Measurements from ENCODE around the gene SRRM5. TPM values are rescaled to one million over a fixed set of nuclear protein-coding genes. Genes with fewer than 3 reads are reported as not detected.

Gene SRRM5
- total and polyA plus RNA-seq, 2 of the 4 experiments (the other 2 are of a cell fraction), result 0.10 TPM; not detected in 1

DNA sequence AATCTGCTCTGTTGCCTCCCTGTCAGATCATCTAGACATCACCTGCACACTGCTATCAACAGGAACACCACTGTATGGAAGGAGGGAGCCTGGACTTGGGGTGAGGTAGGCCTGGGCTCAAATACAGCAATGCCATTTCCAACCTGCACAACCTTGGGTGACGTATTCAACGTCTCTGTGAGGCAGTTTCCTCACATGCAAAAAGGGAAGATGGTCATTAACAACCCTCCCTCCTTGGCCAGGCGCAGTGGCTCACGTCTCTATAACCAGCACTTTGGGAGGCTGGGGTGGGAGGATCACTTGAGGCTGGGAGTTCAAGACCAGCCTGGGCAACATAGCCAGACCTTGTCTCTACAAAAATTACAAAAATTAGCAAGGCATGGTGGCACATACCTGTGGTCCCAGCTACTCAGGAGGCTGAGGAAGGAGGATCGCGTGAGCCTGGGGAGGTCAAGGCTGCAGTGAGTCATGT lies 49.6 kb upstream of the SRRM5 start:
- Histone ChIP-seq H3K27ac (ENCODE audit: insufficient read depth, low read length) (no peak overlapping the region), H3K9me3 (ENCODE audit: control insufficient read depth, insufficient read depth, low read length) (no peaks in the 10 kb centered on the region), H3K4me2 (ENCODE audit: low read depth, low read length) (no peak overlapping the region), H3K9me1 (ENCODE audit: insufficient read depth, low read length) (peaks cover 29% of the 10 kb centered on the region), H4K8ac (ENCODE audit: low read depth in 2 of 2, low read length in 2 of 2) (peak overlapping the region in 1 of 2 experiments; percentile 35; a peak in 1 of 4 replicates), H3K4me1 (ENCODE audit: control insufficient read depth, insufficient read depth, low read length) (peaks cover 5% of the 10 kb centered on the region), H2BK5ac (ENCODE audit: low read depth, low read length, poor library complexity, severe bottlenecking) (peak overlapping the region; percentile 58), H4K20me1 (ENCODE audit: insufficient read depth, low read length) (peaks cover 6% of the 10 kb centered on the region; the same call in 1 of the 2 replicates), H2AK9ac (replicated peaks; ENCODE audit: low read depth, low read length, poor library complexity) (peak overlapping the region; percentile 52), H3K27me3 (ENCODE audit: control insufficient read depth, insufficient read depth, low read length) (no peaks in the 10 kb centered on the region), H3K79me1 (ENCODE audit: low read depth in 1 of 2, low read length in 2 of 2) (peaks cover 16 to 51% of the 10 kb centered on the region in 2 experiments; a peak in 3 of 4 replicates), H3K23ac (ENCODE audit: low read depth, low read length) (no peak overlapping the region), H4K5ac (ENCODE audit: low read depth, low read length) (no peak overlapping the region; the same call in 1 of the 2 replicates), H3K18ac (ENCODE audit: low read depth, low read length) (peak overlapping the region; percentile 7; the same call in 1 of the 2 replicates), H3K4me3 (ENCODE audit: insufficient read depth, low read depth, low read length) (no peak overlapping the region), H2BK120ac (ENCODE audit: low read depth, low read length) (peak overlapping the region; percentile 68; the same call in 1 of the 2 replicates), H3K9ac (ENCODE audit: low read depth, low read length) (no peak overlapping the region), H2AFZ (replicated peaks; ENCODE audit: low read length, poor library complexity) (no peak overlapping the region), H3K14ac (replicated peaks; ENCODE audit: low read depth, low read length) (no peak overlapping the region), H3K56ac (ENCODE audit: extremely low read depth, insufficient read depth, low read length) (no peak overlapping the region), H2BK15ac (ENCODE audit: low read depth, low read length) (peak overlapping the region; percentile 89; the same call in 1 of the 3 replicates), H2AK5ac (ENCODE audit: low read depth, low read length) (peak overlapping the region; percentile 89), H3K36me3 (ENCODE audit: control insufficient read depth, insufficient read depth, low read length) (peaks cover 9% of the 10 kb centered on the region), H2BK20ac (ENCODE audit: low read depth, low read length) (peak overlapping the region; percentile 31; the same call in 1 of the 2 replicates), H3K4ac (ENCODE audit: low read depth, low read length) (peak overlapping the region; percentile 71), H4K91ac (ENCODE audit: insufficient read depth, low read depth, low read length) (peak overlapping the region; percentile 49)
- ChIA-PET POLR2A (ENCODE audit: unreplicated experiment) (interaction anchor here (0.6 kb wide), 1 partner anchor 29 kb away, joined by 3 read pairs; no protein-coding TSS in a partner anchor), CTCF (no interaction called here)
- in situ Hi-C loops (cut with MboI; ENCODE audit: low sequenced_read_pairs) (no loop called here), intact Hi-C loops (cut with micrococcal nuclease) (no loop called here), dilution Hi-C loops (cut with HindIII; ENCODE audit: low sequenced_read_pairs, unreplicated experiment) (no loop called here)
- no peak for ATAC-seq (ENCODE audit: low read depth)
- WGBS, 2 experiments (ENCODE audit: extremely low coverage in 2 of 2, insufficient read length in 1 of 2), result 100% methylated on average over 2 of the region's 6 CpGs; no CpG with 5 or more reads in 1 of the 2 experiments
- DNase-seq, result no peak
- peak; percentile 42 for TF ChIP-seq RCOR1 (IDR thresholded peaks at IDR 0.05; ENCODE audit: insufficient replicate concordance, low read length)
- peak; percentile 49; the same call in 1 of the 2 replicates for TF ChIP-seq FOS (IDR thresholded peaks at IDR 0.05; ENCODE audit: low read depth, low read length)
- TF ChIP-seq RFX5 (IDR thresholded peaks at IDR 0.05; ENCODE audit: low read depth, low read length), result no peak
- TF ChIP-seq CEBPB (IDR thresholded peaks at IDR 0.05; ENCODE audit: low read depth, low read length), result no peak
- BruUV-seq (replicated peaks), result no TSS peak
